ENCODE measurements around the gene ARID2. TPM values are rescaled to one million over a fixed set of nuclear protein-coding genes. Genes with fewer than 3 reads are reported as not detected.

The ARID2 gene
- total RNA-seq, 2 experiments from 2014 or later = 33.2 to 33.4 TPM

DNA sequence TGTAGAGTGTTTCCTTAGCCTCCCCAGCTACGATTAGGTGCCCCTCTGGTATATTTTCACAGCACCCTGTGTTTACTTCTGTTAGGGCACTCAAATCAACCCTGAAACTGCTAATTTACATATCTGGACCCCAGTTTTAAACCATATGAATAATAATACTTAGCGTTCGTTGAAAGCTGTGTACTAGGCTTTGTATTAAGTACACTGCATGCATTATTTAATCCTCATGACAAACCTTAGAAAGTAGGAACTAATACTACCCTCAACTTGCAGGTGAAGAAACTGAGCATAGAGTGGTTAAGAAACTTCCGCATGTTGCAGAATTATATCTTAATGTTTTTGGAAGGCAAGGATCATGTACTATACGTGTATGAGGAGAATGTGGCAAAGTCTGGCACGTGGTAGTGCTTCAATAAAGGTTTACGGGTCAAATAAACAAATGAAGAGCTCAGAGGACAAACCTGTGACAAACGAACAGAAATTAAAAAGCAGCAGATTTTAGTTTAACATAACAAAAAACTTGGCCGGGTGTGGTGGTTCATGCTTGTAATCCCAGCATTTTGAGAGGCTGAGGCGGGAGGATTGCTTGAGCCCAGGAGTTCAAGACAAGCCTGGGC, 22.2 kb upstream of the ARID2 start:
- intact Hi-C loops (cut with micrococcal nuclease) = no loop called here
- ATAC-seq = no peak
- Mint-ChIP-seq H3K4me3 (no peak overlapping the region), H3K4me1 (ENCODE audit: low read depth) (peaks cover under 1% of the 10 kb centered on the region), H3K36me3 (ENCODE audit: low read depth) (peaks cover 3% of the 10 kb centered on the region), H3K27ac (no peak overlapping the region), H3K9me3 (no peaks in the 10 kb centered on the region), H3K27me3 (no peaks in the 10 kb centered on the region)
- ChIA-PET POLR2A (no interaction called here), CTCF (no interaction called here)
- TF ChIP-seq, protein P1, sequence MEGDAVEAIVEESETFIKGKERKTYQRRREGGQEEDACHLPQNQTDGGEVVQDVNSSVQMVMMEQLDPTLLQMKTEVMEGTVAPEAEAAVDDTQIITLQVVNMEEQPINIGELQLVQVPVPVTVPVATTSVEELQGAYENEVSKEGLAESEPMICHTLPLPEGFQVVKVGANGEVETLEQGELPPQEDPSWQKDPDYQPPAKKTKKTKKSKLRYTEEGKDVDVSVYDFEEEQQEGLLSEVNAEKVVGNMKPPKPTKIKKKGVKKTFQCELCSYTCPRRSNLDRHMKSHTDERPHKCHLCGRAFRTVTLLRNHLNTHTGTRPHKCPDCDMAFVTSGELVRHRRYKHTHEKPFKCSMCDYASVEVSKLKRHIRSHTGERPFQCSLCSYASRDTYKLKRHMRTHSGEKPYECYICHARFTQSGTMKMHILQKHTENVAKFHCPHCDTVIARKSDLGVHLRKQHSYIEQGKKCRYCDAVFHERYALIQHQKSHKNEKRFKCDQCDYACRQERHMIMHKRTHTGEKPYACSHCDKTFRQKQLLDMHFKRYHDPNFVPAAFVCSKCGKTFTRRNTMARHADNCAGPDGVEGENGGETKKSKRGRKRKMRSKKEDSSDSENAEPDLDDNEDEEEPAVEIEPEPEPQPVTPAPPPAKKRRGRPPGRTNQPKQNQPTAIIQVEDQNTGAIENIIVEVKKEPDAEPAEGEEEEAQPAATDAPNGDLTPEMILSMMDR (IDR thresholded peaks at IDR 0.05) = no peak
- no peak for DNase-seq

DNA sequence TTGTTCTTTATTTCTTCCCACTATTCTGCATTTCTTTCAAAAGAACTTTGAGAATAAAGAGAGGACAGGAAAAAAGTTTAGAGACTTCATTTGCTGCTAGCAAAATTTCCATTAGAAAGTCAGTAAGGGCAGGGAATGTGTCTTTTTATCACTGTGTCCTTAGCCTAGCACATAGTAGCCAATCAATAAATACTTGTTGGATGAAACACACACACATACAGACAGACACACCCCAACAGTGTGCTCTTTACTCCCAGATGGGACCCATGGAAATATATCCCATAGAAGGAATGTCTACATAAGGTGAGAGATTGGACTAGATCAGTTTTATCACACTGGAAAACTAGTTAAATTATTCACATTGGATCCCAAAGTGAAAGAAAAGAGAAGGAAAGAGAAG, 21.1 kb upstream of the ARID2 start:
- Mint-ChIP-seq H3K36me3 (ENCODE audit: low read depth) (peaks cover 3% of the 10 kb centered on the region), H3K27ac (no peak overlapping the region), H3K4me1 (ENCODE audit: low read depth) (peaks cover 2% of the 10 kb centered on the region), H3K27me3 (no peaks in the 10 kb centered on the region), H3K4me3 (no peak overlapping the region), H3K9me3 (no peaks in the 10 kb centered on the region)
- intact Hi-C loops (cut with micrococcal nuclease) = no loop called here
- ATAC-seq (no peak), DNase-seq (no peak)
- ChIA-PET CTCF (no interaction called here), POLR2A (no interaction called here)
- TF ChIP-seq, protein P1 (IDR thresholded peaks at IDR 0.05) = no peak

DNA sequence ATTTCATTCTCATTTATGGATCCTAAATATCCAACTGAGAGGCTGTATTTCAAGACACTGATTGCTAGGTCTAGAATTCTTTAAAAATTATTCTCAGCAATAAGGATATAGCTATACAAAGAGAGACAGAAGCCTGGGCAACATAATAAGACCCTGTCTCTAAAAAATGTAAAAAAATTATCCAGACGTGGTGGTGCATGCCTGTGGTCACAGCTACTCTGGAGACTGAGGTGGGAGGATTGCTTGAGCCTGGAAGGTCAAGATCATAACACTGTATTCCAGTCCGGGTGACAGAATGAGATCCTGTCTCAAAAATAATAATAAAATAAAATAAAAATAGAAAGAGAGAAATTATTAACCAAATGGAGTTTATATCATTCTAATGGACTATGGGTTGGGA, 20.6 kb upstream of the ARID2 start:
- no peak overlapping the region for H3K4me3 Mint-ChIP-seq
- peaks cover 6% of the 10 kb centered on the region for H3K4me1 Mint-ChIP-seq (ENCODE audit: low read depth)
- intact Hi-C loops (cut with micrococcal nuclease) = no loop called here
- no peaks in the 10 kb centered on the region for H3K9me3 Mint-ChIP-seq
- H3K36me3 Mint-ChIP-seq (ENCODE audit: low read depth) = peaks cover 3% of the 10 kb centered on the region
- H3K27me3 Mint-ChIP-seq = no peaks in the 10 kb centered on the region
- CTCF ChIA-PET = interaction anchor here (1.1 kb wide), 1 partner anchor 16 kb away, joined by 4 read pairs; no protein-coding TSS in a partner anchor
- no peak overlapping the region for H3K27ac Mint-ChIP-seq
- TF ChIP-seq, protein P1 (IDR thresholded peaks at IDR 0.05) = no peak
- POLR2A ChIA-PET = no interaction called here
- no peak for ATAC-seq
- no peak for DNase-seq

DNA sequence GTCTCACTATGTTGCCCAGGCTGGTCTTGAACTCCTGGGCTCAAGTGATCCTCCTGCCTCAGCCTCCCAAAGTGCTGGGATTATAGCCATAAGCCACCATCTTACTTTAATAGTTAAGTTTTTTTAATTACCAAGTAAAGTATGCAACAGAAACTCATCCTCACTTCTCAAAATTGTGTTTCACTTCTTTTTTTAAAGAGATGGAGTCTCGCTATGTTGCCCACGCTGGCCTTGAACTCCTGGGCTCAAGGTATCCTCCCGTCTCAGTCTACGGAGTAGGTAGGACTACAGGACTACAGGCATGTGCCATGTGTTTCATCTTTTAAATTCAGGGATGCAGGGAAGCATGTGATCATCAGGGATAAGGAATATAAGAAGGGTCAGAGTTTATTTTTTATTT, 17.2 kb upstream of the ARID2 start:
- no peaks in the 10 kb centered on the region for H3K9me3 Mint-ChIP-seq
- H3K4me3 Mint-ChIP-seq = no peak overlapping the region
- no peak overlapping the region for H3K27ac Mint-ChIP-seq
- H3K36me3 Mint-ChIP-seq (ENCODE audit: low read depth) = no peaks in the 10 kb centered on the region
- H3K4me1 Mint-ChIP-seq (ENCODE audit: low read depth) = peaks cover 10% of the 10 kb centered on the region
- POLR2A ChIA-PET = no interaction called here
- TF ChIP-seq, protein P1 (IDR thresholded peaks at IDR 0.05) = no peak
- no peaks in the 10 kb centered on the region for H3K27me3 Mint-ChIP-seq
- intact Hi-C loops (cut with micrococcal nuclease) = no loop called here
- CTCF ChIA-PET = no interaction called here
- ATAC-seq = no peak
- no peak for DNase-seq

DNA sequence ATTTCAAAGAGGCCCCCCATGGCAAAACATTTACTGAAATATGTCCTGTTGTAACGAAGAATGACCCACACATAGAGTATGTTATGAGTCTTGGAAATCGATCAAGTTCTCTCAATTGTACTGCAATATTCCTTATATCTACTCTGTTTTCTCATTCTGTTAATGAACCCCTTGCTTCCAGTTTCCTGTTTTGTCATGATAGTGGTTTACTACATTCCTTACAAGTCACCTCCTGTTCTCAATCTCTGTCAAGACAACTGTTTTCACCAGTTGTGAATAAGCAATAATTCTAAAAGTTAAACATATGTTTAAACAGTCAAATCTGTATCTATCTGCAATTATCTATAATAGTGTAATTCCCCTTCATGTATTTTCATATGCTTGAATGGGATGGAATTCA, 16.4 kb upstream of the ARID2 start:
- Mint-ChIP-seq H3K4me3 (no peak overlapping the region), H3K4me1 (ENCODE audit: low read depth) (peaks cover 15% of the 10 kb centered on the region), H3K36me3 (ENCODE audit: low read depth) (peaks cover 3% of the 10 kb centered on the region), H3K9me3 (no peaks in the 10 kb centered on the region), H3K27me3 (no peaks in the 10 kb centered on the region), H3K27ac (no peak overlapping the region)
- TF ChIP-seq, protein P1 (IDR thresholded peaks at IDR 0.05) = no peak
- intact Hi-C loops (cut with micrococcal nuclease) = no loop called here
- ATAC-seq (no peak), DNase-seq (no peak)
- POLR2A ChIA-PET = no interaction called here
- CTCF ChIA-PET = no interaction called here
